HCT116 (cell line): Measurements from ENCODE around the gene DEGS1. TPM values are rescaled to one million over a fixed set of nuclear protein-coding genes. Genes with fewer than 3 reads are reported as not detected.

Experiments used
- ATAC-seq: fragments of 200-7000 bp; cut with Tn5 transposase; 2 replicates; pipeline ENCODE4 v1.9.1; 2020; ENCODE audit warnings: mild to moderate bottlenecking, moderate library complexity
- BruUV-seq: library from RNA; stranded (reverse); fragments of 400-500 nt; replicated peaks from 2 replicates; lab custom pipeline; 2021; lab: Mats Ljungman, UMichigan
- CTCF ChIA-PET: fragments of 300-600 bp; sonication (Branson Sonifier 250); formaldehyde crosslinking; loops from one replicate; lab custom pipeline; 2021; ENCODE audit warnings: antibody characterized with exemption; lab: Charles Lee
- POLR2A ChIA-PET: fragments of 300-600, 350-600 bp; sonication (Branson Sonifier 250); formaldehyde crosslinking; loops from one replicate; lab custom pipeline; 2021; ENCODE audit warnings: antibody characterized with exemption; lab: Charles Lee
- RAD21 ChIA-PET, 2 experiments: fragments of 300-600 bp; sonication (Branson Sonifier 250); formaldehyde crosslinking; loops; one replicate each; lab custom pipeline; 2023; ENCODE audit warnings: low total read pairs in 2 of 2; ENCODE audit not compliant: uncharacterized antibody in 2 of 2, unreplicated experiment in 2 of 2, low non-redundant PET in 1 of 2; lab: Charles Lee
- DNase-seq: peaks from one replicate; pipeline ENCODE4 v3.0.0-alpha.2; 2010; ENCODE audit warnings: low read depth, low spot score
- H2AFZ ChIP-seq: fragments of 200-600 bp; shearing (Covaris generic), sonication (generic); 2 replicates; pipeline ENCODE4 v1.6.1; 2017; ENCODE audit warnings: low read depth, mixed run types, mixed read lengths, antibody characterized with exemption, low read length; ENCODE audit not compliant: poor library complexity, severe bottlenecking
- H3K27ac ChIP-seq: 2 replicates; pipeline ENCODE4 v1.5.1; 2012; ENCODE audit warnings: low read depth, low read length
- H3K27me3 ChIP-seq: fragments of 200-600 bp; sonication (generic); 2 replicates; pipeline ENCODE4 v1.6.1; 2016; ENCODE audit warnings: mixed run types, low read length, mixed read lengths; ENCODE audit not compliant: insufficient read depth
- H3K36me3 ChIP-seq, 2 experiments: fragments of 200-500 bp in 1 of 2; fragments of 200-600 bp in 1 of 2; sonication (Bioruptor generic) in 1 of 2; sonication (generic) in 1 of 2; 2 replicates each; pipeline versions ENCODE4 v1.5.1 to v1.6.1; 2014 to 2016; ENCODE audit warnings: low read length in 2 of 2, inconsistent platforms in 1 of 2, mixed read lengths in 1 of 2, mixed run types in 1 of 2; ENCODE audit not compliant: insufficient read depth in 2 of 2, control insufficient read depth in 1 of 2
- H3K4me1 ChIP-seq, 2 experiments: fragments of 200-600 bp in 1 of 2; sonication (generic) in 1 of 2; 2 replicates each; pipeline versions ENCODE4 v1.5.1 to v1.6.1; 2012 to 2017; ENCODE audit warnings: low read length in 2 of 2, inconsistent platforms in 1 of 2, mild to moderate bottlenecking in 1 of 2, mixed read lengths in 1 of 2, mixed run types in 1 of 2, moderate library complexity in 1 of 2; ENCODE audit not compliant: insufficient read depth in 2 of 2, control insufficient read depth in 1 of 2
- H3K4me2 ChIP-seq: fragments of 200-600 bp; sonication (generic); 2 replicates; pipeline ENCODE4 v1.6.1; 2017; ENCODE audit warnings: mixed run types, low read length, mixed read lengths
- H3K4me3 ChIP-seq, 2 experiments: fragments of 200-600 bp in 1 of 2; sonication (generic) in 1 of 2; replicated peaks in 1 of 2; 2 replicates each; pipeline ENCODE4 v1.5.1; 2011 to 2016; ENCODE audit warnings: low read length in 2 of 2, control low read depth in 1 of 2, low read depth in 1 of 2, mild to moderate bottlenecking in 1 of 2, mixed read lengths in 1 of 2, mixed run types in 1 of 2
- H3K79me2 ChIP-seq: fragments of 200-600 bp; sonication (generic); 2 replicates; pipeline ENCODE4 v1.6.1; 2017; ENCODE audit warnings: mild to moderate bottlenecking, mixed run types, low read length, moderate library complexity, mixed read lengths; ENCODE audit not compliant: insufficient read depth
- H3K9ac ChIP-seq: fragments of 200-600 bp; sonication (generic); 2 replicates; pipeline ENCODE4 v1.6.1; 2016; ENCODE audit warnings: low read length, mixed read lengths
- H3K9me2 ChIP-seq: fragments of 200-600 bp; sonication (generic), shearing (Covaris generic); 2 replicates; pipeline ENCODE4 v1.6.1; 2017; ENCODE audit warnings: mixed run types, mild to moderate bottlenecking, moderate library complexity; ENCODE audit not compliant: insufficient read depth
- H3K9me3 ChIP-seq, 2 experiments: fragments of 200-500 bp in 1 of 2; fragments of 200-600 bp in 1 of 2; sonication (Bioruptor generic) in 1 of 2; sonication (generic) in 1 of 2; 2 replicates each; pipeline ENCODE4 v1.6.1; 2014 to 2017; ENCODE audit warnings: low read length in 2 of 2, mixed read lengths in 2 of 2, inconsistent platforms in 1 of 2, low read depth in 1 of 2, mild to moderate bottlenecking in 1 of 2, mixed run types in 1 of 2, moderate library complexity in 1 of 2; ENCODE audit not compliant: control insufficient read depth in 1 of 2, insufficient read depth in 1 of 2
- H4K20me1 ChIP-seq: fragments of 200-600 bp; sonication (generic), shearing (Covaris generic); 2 replicates; pipeline ENCODE4 v1.6.1; 2017; ENCODE audit warnings: mixed run types, mild to moderate bottlenecking, moderate library complexity; ENCODE audit not compliant: insufficient read depth
- CBX3 ChIP-seq: IDR thresholded peaks from 2 replicates; pipeline ENCODE4 v1.6.1; 2012; ENCODE audit warnings: low read depth
- CEBPB ChIP-seq: IDR thresholded peaks from 2 replicates; pipeline ENCODE4 v1.6.1; 2012; ENCODE audit warnings: low read depth
- EZH2 ChIP-seq: fragments of 200-600 bp; sonication (generic); IDR thresholded peaks from 2 replicates; pipeline ENCODE4 v1.6.1; 2017; ENCODE audit warnings: antibody characterized with exemption, mixed run types
- FOSL1 ChIP-seq: IDR thresholded peaks from 2 replicates; pipeline ENCODE4 v1.6.1; 2012; ENCODE audit warnings: low read depth
- JUND ChIP-seq: IDR thresholded peaks from 2 replicates; pipeline ENCODE4 v1.6.1; 2012
- POLR2AphosphoS5 ChIP-seq: IDR thresholded peaks from 2 replicates; pipeline ENCODE4 v1.6.1; 2011; ENCODE audit warnings: mild to moderate bottlenecking, low read depth, low read length, moderate library complexity
- REST ChIP-seq: IDR thresholded peaks from 2 replicates; pipeline ENCODE4 v1.6.1; 2012; ENCODE audit warnings: low read depth
- SRF ChIP-seq: IDR thresholded peaks from 2 replicates; pipeline ENCODE4 v1.6.1; 2012; ENCODE audit warnings: low read depth
- ZBTB33 ChIP-seq: IDR thresholded peaks from 2 replicates; pipeline ENCODE4 v1.6.1; 2011; ENCODE audit warnings: mild to moderate bottlenecking, low read length, moderate library complexity; ENCODE audit not compliant: insufficient replicate concordance; ENCODE audit errors: extremely low read depth
- intact Hi-C: fragments of 100-400 bp; cut with micrococcal nuclease; formaldehyde crosslinking; loops from 2 replicates; pipeline ENCODE4 v1.10.0; 2022
- total RNA-seq: library from RNA; stranded (reverse); gene quantifications from one replicate; pipeline ENCODE4 v1.2.1, GENCODE V29; 2021; ENCODE audit not compliant: unreplicated experiment

Gene DEGS1
- total RNA-seq, 1 experiment from 2014 or later: 23.1 TPM

- no peak for DNase-seq
- H3K4me1 ChIP-seq: peaks cover 2 to 23% of the 10 kb centered on the region in 2 experiments; a peak in 3 of 4 replicates
- no peaks in the 10 kb centered on the region for H3K9me3 ChIP-seq
- no peak overlapping the region for H3K9ac ChIP-seq
- BruUV-seq: no TSS peak
- peaks cover 30% of the 10 kb centered on the region for H3K79me2 ChIP-seq
- no peak overlapping the region for H2AFZ ChIP-seq
- ChIA-PET RAD21 (no interaction called here), CTCF (no interaction called here), POLR2A (no interaction called here)
- H3K4me2 ChIP-seq: no peak overlapping the region
- no peak overlapping the region for H3K4me3 ChIP-seq
- H4K20me1 ChIP-seq: no peaks in the 10 kb centered on the region
- H3K36me3 ChIP-seq: no peaks in the 10 kb centered on the region
- no peak overlapping the region for H3K27ac ChIP-seq
- intact Hi-C loops: no loop called here
- no peaks in the 10 kb centered on the region for H3K27me3 ChIP-seq
- no peaks in the 10 kb centered on the region for H3K9me2 ChIP-seq
- TF ChIP-seq CEBPB: no peak
- no peak for TF ChIP-seq EZH2
- no peak for TF ChIP-seq ZBTB33
- no peak for TF ChIP-seq JUND
- TF ChIP-seq FOSL1: no peak
- no peak for TF ChIP-seq CBX3
- no peak for TF ChIP-seq SRF
- no peak for TF ChIP-seq REST
- no peak for TF ChIP-seq POLR2AphosphoS5
- no peak for ATAC-seq
Measured at GRCh38 chr1:224181453-224181810, 1.6 kb upstream of the DEGS1 start.
